ENCODE measurements around the gene GAREM1.

DNA sequence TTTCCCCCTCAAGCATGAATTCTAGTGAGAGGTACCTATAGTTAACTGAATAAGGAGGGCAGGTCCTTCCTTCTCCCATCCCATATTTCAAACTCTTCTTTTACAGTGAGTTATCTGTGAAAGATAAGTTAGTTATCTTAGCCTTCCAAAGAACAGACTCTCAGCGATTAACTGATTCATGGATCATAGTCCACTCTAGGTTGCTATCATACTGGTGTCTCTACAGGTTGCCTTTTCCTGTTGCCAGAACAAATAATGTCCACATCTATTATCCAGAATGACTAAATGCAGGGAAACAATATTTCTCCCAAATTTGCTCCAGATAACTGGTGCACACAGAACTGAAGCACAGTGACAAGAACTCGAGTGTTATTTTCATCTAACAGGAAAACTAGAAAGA lies 212.5 kb downstream of the GAREM1 start:
- TF ChIP-seq, protein P1, sequence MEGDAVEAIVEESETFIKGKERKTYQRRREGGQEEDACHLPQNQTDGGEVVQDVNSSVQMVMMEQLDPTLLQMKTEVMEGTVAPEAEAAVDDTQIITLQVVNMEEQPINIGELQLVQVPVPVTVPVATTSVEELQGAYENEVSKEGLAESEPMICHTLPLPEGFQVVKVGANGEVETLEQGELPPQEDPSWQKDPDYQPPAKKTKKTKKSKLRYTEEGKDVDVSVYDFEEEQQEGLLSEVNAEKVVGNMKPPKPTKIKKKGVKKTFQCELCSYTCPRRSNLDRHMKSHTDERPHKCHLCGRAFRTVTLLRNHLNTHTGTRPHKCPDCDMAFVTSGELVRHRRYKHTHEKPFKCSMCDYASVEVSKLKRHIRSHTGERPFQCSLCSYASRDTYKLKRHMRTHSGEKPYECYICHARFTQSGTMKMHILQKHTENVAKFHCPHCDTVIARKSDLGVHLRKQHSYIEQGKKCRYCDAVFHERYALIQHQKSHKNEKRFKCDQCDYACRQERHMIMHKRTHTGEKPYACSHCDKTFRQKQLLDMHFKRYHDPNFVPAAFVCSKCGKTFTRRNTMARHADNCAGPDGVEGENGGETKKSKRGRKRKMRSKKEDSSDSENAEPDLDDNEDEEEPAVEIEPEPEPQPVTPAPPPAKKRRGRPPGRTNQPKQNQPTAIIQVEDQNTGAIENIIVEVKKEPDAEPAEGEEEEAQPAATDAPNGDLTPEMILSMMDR (IDR thresholded peaks at IDR 0.05; ENCODE audit: low read depth, low read length), result no peak
- no peak for TF ChIP-seq POLR2A (IDR thresholded peaks at IDR 0.05; ENCODE audit: extremely low read depth, insufficient read length)
- no peak for TF ChIP-seq MYC (IDR thresholded peaks at IDR 0.05; ENCODE audit: low read depth, low read length)
- TF ChIP-seq, protein P2, sequence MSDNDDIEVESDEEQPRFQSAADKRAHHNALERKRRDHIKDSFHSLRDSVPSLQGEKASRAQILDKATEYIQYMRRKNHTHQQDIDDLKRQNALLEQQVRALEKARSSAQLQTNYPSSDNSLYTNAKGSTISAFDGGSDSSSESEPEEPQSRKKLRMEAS (IDR thresholded peaks at IDR 0.05; ENCODE audit: low read depth, low read length), result no peak

Data from NB4 (cell line).